Dedifferentiated amniotic fluid mesenchymal stem cell (primary cell): ENCODE data around the gene MLN.

Experiments used
- DNase-seq: peaks from one replicate; pipeline ENCODE4 v3.0.0-alpha.2; 2016; ENCODE audit errors: extremely low spot score

Gene MLN

DNA sequence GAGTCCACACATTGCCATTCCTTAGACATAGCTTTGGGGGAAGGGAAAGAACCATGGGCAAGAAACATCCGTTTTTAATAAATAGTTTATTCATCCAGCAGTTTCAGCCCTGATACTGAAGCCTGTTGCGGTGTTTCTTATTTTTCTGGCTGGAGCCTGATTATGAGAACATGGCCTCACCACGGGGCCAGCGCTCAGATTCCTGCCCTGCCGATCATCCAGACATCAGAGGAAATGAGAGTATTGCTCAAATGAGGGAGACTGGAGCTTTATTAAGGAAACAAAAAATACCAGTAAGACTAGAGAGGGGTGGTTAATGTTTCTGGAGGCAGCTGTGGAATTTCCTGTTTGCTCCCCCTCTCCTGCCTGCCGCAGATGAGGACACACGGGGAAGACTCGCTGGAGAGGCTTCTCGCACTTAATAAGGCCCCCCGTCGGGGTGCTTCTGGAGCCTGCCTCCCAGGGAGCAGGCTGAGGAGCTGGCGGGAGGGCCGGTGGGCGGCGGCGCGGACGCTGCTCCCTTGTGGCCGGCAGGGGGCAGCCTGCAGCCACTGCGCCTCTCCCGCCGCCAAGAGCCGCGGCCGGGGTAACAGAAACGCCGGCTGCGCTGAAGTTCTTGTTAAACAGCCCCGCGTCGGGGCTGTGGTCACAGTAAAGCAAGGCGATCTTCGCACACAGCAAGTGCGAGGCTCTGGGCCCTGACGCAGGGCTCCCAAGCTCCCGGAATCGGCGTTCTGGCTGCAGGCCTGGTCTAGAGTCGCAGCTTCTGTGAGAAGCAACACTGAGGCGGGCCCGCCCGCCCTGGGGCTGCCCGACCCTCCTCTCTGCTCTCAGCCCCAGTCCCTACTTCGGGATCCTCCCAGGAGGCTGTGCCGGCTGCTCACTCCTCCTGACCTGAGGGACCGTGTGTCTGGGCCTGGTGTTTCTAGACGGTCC lies 32.4 kb downstream of the MLN start:
- peak; percentile 65 for DNase-seq

DNA sequence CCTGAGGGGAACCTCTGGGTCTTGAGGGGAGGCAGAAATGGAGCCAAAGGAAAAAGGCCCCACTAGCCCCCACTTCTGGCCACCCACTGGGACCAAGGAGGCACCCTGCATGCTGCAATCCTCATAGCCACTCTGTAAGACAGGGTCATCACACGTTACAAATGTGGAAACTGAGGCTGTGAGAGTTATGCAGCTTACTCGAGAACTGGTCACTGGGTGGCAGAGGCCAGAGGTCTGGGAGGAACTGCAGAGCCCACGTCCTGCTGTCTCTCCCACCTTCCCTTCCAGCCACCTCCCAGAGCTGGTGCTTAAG lies 33.0 kb downstream of the MLN start:
- DNase-seq: no peak

- no peak for DNase-seq
These were observed 33.5 kb downstream of the MLN start for GRCh38 chr6:33770124-33770832.

GRCh38 chr6:33769248-33769821 lies 34.5 kb downstream of the MLN start:
- no peak for DNase-seq

GRCh38 chr6:33768644-33769120 lies 35.1 kb downstream of the MLN start:
- peak; percentile 83 for DNase-seq

DNA sequence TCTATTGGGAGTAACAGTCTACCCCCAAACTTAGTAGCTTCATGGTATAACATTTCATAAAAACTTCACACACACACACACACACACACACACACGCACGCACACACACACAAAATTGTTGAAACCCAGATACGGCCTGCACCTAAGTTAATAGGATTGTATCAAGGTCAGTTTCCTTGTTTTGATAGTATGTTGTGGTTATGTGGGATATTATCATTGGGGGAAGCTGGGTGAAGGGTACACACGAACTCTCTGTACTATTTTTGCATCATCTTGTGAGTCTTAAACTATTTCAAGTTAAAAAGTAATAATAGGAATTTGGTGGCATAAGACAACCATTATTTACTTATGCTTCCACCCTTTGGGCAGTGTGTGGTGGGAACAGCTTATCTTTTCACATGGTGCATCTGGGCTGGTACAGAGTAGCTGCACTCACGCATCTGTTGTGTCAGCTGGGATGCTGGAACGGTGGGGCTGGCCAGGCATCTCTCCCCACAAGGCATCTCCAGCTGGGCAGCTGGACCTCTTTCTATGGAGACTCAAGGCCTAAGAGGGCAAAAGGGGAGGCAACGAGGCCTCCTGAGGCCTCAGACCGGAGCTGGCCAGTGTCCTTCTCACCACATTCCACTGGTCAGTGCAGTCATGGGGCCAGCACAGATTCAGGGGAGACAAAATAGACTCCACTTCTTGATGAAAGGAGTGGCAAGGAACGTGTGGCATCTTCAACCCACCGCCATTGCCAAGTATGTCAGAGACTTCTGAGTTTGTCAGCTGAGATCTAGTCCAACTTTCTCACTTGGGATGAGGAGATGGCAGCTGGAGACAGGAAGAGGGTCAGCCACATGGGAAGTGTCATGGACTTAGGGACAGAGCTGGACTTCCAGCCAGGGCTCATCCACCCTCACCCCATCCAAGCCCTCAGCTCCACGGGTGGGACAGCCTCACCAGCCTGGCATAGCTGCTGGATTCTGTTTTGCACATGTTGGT lies 36.6 kb downstream of the MLN start:
- DNase-seq: no peak

DNA sequence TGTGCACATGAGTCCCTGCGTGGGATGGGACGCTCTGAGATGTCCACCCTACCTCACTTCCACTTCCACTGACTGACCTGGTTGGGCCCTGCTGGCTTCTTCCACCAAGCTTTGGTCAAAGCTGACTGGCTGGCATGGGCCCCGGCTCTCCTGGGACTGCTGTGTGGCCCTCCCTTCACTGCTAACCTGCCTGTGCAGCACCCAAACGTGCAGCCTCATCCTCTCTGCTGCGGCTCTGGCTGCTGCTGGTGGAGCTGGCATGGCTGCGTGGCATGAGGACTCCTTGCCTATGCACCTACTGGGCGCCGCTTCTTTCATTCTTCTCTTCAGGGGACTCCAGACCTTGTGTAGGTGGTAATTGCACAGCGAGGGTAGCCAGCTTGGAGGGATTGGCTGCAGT lies 38.4 kb downstream of the MLN start:
- DNase-seq: no peak

- no peak for DNase-seq
These were observed 39.8 kb downstream of the MLN start for GRCh38 chr6:33764036-33764435.

GRCh38 chr6:33763483-33763882 lies 40.3 kb downstream of the MLN start:
- DNase-seq: no peak

DNA sequence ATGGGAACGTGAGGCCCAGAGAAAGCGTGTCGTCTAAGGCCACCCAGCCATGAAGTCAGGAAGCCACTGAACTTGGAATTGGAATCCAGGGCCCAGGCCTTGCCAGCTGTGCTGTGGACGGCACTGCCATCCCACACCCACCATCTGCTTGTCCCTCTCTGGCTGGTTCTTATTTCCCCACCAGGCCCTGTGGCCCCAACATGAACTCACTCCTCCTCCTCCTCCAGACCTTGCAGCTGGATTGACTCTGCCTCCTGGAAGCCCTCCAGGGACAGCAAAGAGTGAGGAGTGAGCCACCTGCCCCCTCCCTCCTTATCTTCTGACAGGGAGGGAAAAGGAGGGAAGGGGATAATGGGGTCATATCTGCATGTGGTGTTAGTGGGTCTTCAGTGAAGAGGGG lies 41.1 kb downstream of the MLN start:
- DNase-seq: no peak

DNA sequence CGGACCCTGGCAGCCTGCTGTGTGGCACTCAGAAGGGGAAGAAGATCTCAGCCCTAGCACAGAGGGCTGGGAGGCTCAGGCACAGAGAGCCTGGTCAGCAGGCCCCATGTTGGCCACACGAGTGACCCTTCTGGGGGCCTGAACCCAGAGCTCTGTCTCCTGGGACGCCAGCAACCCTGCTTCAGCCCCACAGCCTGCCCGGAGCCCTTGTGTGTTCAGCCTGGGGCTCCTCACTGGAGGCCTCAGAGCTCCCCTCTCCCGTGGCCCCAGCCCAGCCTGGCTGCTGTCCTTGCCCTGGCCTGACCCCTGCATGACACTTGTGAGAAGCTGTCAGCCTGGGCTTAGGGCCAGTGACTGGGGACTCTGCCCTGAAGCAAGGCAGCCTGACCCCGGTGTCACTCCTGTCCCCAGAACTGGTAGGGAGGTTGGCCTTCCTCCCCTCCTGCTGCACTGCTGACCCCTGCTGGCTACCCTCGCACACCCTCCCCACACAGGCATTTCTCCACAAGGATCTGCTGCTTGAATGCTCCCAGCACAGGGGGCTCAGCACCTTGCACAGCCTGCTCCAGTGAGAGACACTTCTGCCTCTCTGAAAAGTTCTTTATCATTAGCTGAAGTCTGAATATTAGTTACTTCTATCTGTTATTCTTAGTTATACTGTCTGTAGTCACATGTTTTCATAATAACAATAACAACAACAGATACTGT lies 41.7 kb downstream of the MLN start:
- no peak for DNase-seq

DNA sequence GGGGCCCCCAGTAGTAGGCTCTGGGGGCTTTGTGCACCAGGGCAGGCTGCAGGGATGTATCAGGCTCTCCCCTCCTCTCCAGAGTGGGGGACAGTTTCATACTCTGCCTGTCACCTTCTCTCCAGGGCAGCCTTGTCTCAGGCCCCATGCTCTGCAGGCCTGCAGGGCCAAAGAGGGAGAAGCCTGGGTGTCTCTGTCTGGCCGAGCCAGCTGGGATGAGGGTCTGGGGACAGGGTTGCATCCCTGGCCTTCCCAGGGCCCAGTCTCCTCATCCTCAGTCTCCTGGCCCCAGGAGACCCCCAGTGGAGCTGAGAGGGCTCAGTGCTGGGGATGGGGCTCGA lies 42.3 kb downstream of the MLN start:
- no peak for DNase-seq

- no peak for DNase-seq
These were observed 43.7 kb downstream of the MLN start for GRCh38 chr6:33759887-33760629.

DNA sequence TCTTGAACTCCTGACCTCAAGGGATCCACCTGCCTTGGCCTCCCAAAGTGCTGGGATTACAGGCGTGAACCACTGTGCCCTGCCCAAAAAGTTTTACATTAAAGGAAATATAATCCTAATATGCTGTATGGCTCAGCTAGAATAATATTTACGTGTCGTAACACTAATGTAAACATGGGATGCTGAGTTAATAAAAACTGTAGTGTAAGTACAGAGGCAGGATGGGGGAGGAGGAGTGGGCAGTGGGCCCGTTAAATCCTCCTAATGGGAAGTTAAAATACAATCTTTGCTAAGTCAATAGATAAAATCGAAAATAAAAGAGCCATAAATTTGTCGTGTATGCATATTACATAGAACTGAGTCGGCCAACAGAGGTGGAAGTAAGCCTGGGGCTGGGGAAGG lies 45.0 kb downstream of the MLN start:
- DNase-seq: no peak

- no peak for DNase-seq
These were observed 45.9 kb downstream of the MLN start for GRCh38 chr6:33757906-33758305.

DNA sequence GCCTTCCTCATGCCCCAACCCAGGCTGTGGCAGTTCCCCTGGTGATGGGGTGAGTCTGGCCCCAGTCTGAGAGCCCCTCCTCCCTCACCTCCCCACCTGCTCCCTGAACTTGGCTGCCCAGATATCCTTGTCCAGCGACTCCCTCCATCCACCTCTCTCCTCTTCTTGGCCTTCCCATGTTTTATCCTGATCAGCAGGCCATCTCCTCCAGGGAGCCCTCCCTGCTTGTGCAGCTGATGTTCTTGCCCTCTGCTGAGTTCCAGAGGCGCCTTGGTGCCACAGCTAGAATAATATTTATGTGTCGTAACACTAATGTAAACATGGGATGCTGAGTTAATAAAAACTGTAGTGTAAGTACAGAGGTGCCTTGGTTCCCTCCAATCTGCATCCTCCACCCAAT lies 46.7 kb downstream of the MLN start:
- no peak for DNase-seq

GRCh38 chr6:33756211-33756954 lies 47.4 kb downstream of the MLN start:
- DNase-seq: no peak

DNA sequence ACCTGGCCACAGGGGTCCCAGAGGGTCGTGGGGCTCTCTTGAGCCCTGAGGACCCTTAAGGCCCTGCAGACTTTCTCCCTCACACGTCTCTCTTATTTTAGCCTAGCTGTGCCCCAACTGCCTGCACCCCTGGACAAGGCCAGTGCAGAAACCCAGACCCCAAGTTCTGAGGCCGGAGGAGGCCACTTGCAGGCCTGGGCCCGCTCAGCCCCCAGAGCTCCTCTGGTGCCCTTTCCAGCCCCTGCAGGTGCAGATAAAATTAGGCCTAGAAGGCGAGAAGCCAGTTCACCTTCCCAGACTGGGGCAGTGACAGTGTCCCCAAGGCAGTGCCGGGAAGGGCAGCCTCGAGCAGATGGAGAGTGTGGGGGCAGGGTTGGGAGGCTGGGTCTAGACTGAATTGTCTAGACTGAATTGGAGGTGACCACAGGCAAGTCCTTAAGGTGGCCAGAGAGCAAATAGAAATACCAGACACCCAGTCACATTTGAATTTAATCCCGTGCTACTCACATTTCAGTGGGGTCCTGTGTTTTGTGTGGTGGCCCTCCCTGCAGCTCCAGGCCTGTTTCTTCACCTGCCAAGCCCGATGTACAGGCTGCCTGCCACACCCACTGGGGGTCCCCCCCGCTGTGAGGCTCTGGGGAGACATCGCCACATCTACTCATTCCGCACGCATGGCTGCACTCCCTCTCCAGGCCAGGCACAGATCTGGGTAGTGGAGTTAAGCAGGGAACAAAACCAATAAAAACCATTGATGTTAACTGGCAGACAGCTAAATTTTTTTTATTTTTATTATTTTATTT lies 48.5 kb downstream of the MLN start:
- DNase-seq: no peak

DNA sequence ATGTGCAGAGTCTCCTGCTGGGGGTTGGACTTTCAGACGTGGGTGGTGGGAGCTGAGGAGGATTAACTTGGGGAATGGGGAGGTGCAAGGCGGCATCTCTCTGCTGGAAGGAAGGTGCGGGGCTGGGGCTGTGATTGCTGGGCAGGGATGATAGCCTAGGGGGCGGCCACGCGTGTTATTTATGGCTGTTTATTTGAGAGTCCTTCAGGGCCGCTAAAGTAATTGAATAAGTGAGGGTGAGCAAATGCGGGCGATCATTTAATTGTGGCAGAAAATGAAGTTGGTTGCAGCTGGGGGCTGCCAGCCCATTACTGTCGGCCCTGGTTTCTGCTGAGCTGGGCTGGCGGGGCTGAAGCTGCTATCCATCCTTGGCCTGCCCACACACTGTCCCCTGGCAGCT lies 49.6 kb downstream of the MLN start:
- DNase-seq: no peak
